Measurements from ENCODE around the gene ITSN1. TPM values are rescaled to one million over a fixed set of nuclear protein-coding genes. Genes with fewer than 3 reads are reported as not detected.

The ITSN1 gene
- total RNA-seq, 3 donors from 2014 or later (not counting 1 experiment from before 2014, with no cell fraction given), result 1.5 to 5.1 (median 2.7) TPM

DNA sequence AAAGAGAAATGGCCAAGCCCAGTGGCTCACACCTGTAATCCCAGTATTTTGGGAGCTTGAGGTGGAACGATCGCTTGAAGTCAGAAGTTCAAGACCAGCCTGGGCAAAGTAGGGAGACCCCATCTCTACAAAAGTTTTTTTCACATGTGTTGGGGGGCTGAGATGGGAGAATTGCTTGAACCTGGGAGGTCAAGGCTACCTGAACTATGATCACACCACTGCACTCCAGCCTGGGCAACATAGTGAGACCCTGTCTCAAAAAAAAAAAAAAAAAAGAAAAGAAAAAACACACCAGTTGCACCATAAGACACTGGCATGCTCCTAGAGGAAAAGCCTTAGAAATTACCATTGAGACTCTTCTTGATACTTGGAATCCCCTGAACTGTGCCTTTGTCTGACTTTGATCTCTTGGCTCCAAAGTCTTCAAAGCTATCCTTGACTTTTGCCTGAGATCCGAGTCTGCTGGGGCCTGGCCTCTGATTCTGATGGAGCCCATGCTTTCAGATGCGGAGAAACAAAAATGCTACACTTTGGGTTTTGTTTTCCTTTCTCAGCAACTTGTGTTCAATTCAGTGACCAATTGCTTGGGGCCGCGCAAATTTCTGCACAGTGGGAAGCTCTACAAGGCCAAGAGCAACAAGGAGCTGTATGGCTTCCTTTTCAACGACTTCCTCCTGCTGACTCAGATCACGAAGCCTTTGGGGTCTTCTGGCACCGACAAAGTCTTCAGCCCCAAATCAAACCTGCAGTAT is 239.6 kb downstream of the ITSN1 start:
- Histone ChIP-seq H3K9me3 (ENCODE audit: control insufficient read depth, insufficient read depth, low read length) (no peaks in the 10 kb centered on the region), H3K4me3 (ENCODE audit: low read length) (no peak overlapping the region), H3K27ac (ENCODE audit: low read length) (no peak overlapping the region), H3K4me1 (ENCODE audit: control insufficient read depth, insufficient read depth, low read length) (no peaks in the 10 kb centered on the region), H3K36me3 (ENCODE audit: control insufficient read depth, insufficient read depth, low read length) (no peaks in the 10 kb centered on the region), H3K27me3 (ENCODE audit: control insufficient read depth, insufficient read depth, low read length) (no peaks in the 10 kb centered on the region)
- intact Hi-C loops (cut with micrococcal nuclease), result no loop called here
- Mint-ChIP-seq H3K36me3 (no peaks in the 10 kb centered on the region), H3K27ac (no peak overlapping the region), H3K4me1 (no peaks in the 10 kb centered on the region), H3K9me3 (no peaks in the 10 kb centered on the region), H3K4me3 (no peak overlapping the region), H3K27me3 (ENCODE audit: low read depth in 2 of 2) (peaks cover 3 to 14% of the 10 kb centered on the region in 2 donors)
- ATAC-seq, result no peak
- whole genome bisulfite sequencing (ENCODE audit: insufficient coverage), result 76% methylated on average over 9 of the region's 9 CpGs
- no peak for DNase-seq
- TF ChIP-seq, protein P1, sequence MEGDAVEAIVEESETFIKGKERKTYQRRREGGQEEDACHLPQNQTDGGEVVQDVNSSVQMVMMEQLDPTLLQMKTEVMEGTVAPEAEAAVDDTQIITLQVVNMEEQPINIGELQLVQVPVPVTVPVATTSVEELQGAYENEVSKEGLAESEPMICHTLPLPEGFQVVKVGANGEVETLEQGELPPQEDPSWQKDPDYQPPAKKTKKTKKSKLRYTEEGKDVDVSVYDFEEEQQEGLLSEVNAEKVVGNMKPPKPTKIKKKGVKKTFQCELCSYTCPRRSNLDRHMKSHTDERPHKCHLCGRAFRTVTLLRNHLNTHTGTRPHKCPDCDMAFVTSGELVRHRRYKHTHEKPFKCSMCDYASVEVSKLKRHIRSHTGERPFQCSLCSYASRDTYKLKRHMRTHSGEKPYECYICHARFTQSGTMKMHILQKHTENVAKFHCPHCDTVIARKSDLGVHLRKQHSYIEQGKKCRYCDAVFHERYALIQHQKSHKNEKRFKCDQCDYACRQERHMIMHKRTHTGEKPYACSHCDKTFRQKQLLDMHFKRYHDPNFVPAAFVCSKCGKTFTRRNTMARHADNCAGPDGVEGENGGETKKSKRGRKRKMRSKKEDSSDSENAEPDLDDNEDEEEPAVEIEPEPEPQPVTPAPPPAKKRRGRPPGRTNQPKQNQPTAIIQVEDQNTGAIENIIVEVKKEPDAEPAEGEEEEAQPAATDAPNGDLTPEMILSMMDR (IDR thresholded peaks at IDR 0.05), result no peak

DNA sequence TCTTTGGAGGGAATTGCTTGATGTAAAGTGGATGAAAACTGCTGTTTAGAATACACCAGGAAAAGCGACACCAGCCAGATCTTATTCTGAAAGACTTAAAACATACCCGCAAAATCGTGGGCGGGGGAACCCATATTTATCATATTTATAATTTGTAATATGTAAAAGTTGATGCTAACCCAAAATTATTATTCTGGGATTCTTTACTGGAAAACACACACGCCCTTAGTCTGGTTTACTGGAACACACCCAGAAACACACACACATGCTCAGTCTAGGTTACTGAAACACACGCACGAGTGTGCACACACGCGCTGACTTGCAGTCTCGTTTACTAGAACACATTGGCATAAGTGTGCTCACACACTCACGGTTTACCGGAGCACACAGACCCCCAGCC is 240.8 kb downstream of the ITSN1 start:
- intact Hi-C loops (cut with micrococcal nuclease), result no loop called here
- Histone ChIP-seq H3K4me3 (ENCODE audit: low read length) (no peak overlapping the region), H3K9me3 (ENCODE audit: control insufficient read depth, insufficient read depth, low read length) (no peaks in the 10 kb centered on the region), H3K27me3 (ENCODE audit: control insufficient read depth, insufficient read depth, low read length) (no peaks in the 10 kb centered on the region), H3K27ac (ENCODE audit: low read length) (no peak overlapping the region), H3K4me1 (ENCODE audit: control insufficient read depth, insufficient read depth, low read length) (no peaks in the 10 kb centered on the region), H3K36me3 (ENCODE audit: control insufficient read depth, insufficient read depth, low read length) (no peaks in the 10 kb centered on the region)
- DNase-seq (no peak), ATAC-seq (no peak)
- 92% methylated on average over 9 of the region's 12 CpGs for WGBS (ENCODE audit: insufficient coverage)
- TF ChIP-seq, protein P1 (IDR thresholded peaks at IDR 0.05), result no peak
- Mint-ChIP-seq H3K27me3 (ENCODE audit: low read depth in 2 of 2) (peaks cover 3 to 14% of the 10 kb centered on the region in 2 donors), H3K4me1 (no peaks in the 10 kb centered on the region), H3K9me3 (no peaks in the 10 kb centered on the region), H3K4me3 (no peak overlapping the region), H3K27ac (no peak overlapping the region), H3K36me3 (no peaks in the 10 kb centered on the region)

DNA sequence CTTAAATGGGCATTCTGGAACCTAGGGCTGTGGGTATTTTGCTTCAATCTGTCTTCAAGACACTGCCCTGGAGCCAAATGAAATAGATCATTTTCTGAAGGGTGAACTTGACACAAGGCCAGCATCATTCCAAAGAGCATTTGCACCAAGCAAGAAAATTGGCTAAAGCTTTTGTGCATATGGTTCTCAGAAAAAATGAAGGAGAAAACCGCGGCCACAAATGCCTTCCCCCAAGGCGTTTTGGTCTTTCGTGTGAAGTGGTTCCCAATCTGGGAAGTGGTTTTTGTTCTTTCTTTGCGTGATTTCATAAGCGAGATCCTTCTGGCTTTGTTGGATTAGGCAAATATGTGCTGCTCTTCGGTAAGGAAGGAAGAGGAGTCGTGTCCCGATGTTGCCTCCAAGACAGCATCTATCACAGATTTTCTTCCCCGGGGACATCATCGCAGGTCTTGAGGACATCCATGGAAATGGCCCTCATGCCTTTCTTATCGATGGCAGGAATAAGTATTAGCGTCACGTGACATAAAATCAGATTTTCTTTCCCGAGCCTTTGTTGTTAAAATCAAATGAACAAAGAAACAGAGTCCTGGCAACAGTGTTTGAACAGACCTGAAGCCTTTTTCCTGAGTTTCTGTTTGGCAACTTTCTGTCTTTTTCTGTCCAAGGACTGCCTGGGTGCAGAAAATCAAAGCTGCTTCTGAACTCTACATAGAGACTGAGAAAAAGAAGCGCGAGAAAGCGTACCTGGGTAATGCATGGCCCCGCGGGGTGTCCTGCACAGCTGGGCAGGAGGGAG is 242.3 kb downstream of the ITSN1 start:
- intact Hi-C loops (cut with micrococcal nuclease), result no loop called here
- WGBS (ENCODE audit: insufficient coverage), result 88% methylated on average over 20 of the region's 20 CpGs
- Histone ChIP-seq H3K4me3 (ENCODE audit: low read length) (no peak overlapping the region), H3K4me1 (ENCODE audit: control insufficient read depth, insufficient read depth, low read length) (no peaks in the 10 kb centered on the region), H3K9me3 (ENCODE audit: control insufficient read depth, insufficient read depth, low read length) (no peaks in the 10 kb centered on the region), H3K27ac (ENCODE audit: low read length) (no peak overlapping the region), H3K27me3 (ENCODE audit: control insufficient read depth, insufficient read depth, low read length) (no peaks in the 10 kb centered on the region), H3K36me3 (ENCODE audit: control insufficient read depth, insufficient read depth, low read length) (no peaks in the 10 kb centered on the region)
- H3K36me3 Mint-ChIP-seq, result no peaks in the 10 kb centered on the region
- no peak overlapping the region for H3K4me3 Mint-ChIP-seq
- H3K27ac Mint-ChIP-seq, result no peak overlapping the region
- no peak for DNase-seq
- H3K9me3 Mint-ChIP-seq, result no peaks in the 10 kb centered on the region
- H3K4me1 Mint-ChIP-seq, result no peaks in the 10 kb centered on the region
- H3K27me3 Mint-ChIP-seq (ENCODE audit: low read depth in 2 of 2), result peaks cover 0 to 14% of the 10 kb centered on the region in 2 donors
- TF ChIP-seq, protein P1 (IDR thresholded peaks at IDR 0.05), result no peak
- no peak for ATAC-seq
